Upper lobe of right lung (tissue), 1 donor: ENCODE data around the gene PRAC2. TPM values are rescaled to one million over a fixed set of nuclear protein-coding genes. Genes with fewer than 3 reads are reported as not detected.

Experiments
- ATAC-seq: fragments of 200-7000 bp; cut with Tn5 transposase; one replicate; pipeline ENCODE4 v1.9.1; 2020; ENCODE audit warnings: mild to moderate bottlenecking, moderate library complexity
- DNase-seq: peaks from one replicate; pipeline ENCODE4 v3.0.0-alpha.2; 2020
- H3K27ac ChIP-seq: fragments of 200-600 bp; one replicate; pipeline ENCODE4 v1.8.0; 2022
- H3K27me3 ChIP-seq: fragments of 200-600 bp; one replicate; pipeline ENCODE4 v1.8.0; 2022; ENCODE audit warnings: mild to moderate bottlenecking
- H3K36me3 ChIP-seq: fragments of 200-600 bp; one replicate; pipeline ENCODE4 v1.8.0; 2022
- H3K4me1 ChIP-seq: fragments of 200-600 bp; one replicate; pipeline ENCODE4 v1.8.0; 2022
- H3K4me3 ChIP-seq: fragments of 200-600 bp; one replicate; pipeline ENCODE4 v1.8.0; 2022; ENCODE audit warnings: mild to moderate bottlenecking
- H3K9me3 ChIP-seq: fragments of 200-600 bp; one replicate; pipeline ENCODE4 v1.8.0; 2022
- CTCF ChIP-seq: fragments of 200-600 bp; IDR thresholded peaks from one replicate; pipeline ENCODE4 v1.8.0; 2022; ENCODE audit warnings: antibody characterized with exemption
- intact Hi-C: fragments of 100-400 bp; cut with DNase I; formaldehyde crosslinking; loops from one replicate; pipeline ENCODE4 v1.11.0; 2022
- total RNA-seq: library from RNA; stranded (reverse); fragmentation: NEBNext Ultra II Directional; extraction: Animal tissue kit (Norgen Biotek cat#: 25700); gene quantifications from one replicate; pipeline ENCODE4 v1.2.1, GENCODE V29; 2021
- donor health status: DM: no; HTN: yes; CAD: no; lungs with severe emphysema.

PRAC2 gene
- total RNA-seq, 1 donor from 2014 or later: not detected

DNA sequence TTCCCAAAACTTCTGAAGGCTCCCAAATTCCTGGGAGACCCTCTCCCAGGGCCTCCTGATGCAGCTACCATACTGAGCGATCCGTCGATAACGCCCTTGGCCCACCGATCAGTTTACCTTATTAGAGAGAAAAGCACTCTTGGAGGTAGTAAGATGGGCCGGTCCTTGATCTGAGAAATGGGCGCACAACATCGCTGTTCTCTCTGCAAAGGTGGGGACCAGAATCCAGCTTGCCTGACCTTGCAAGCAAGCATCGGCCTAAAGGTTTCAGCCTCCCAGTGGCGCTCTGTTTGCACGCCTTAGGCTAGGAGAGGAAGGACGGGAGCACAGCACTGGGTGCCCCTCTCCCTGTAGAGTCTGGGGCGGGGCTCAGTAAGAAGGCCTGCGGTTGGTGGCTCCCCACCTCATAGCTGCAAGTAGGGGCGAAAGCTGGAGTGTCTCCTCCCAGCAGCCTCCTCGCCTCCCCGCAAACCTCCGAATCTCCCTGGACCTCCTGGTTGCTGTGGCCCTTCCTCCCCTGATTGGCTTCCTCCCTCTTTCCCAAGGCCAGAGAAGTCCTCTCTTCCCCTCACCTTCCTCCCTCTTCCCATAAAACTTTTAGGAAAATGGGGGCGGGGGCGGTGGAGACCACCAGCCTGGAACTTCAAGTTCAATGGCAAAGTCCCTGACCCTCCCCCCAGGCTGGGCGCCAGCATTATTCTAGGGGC, 631 bp upstream of the PRAC2 start, which contains the start of gene PRAC1:
Gene PRAC1 (minus strand): TSS at position 318 of the 707 bp plus-strand sequence. CDS start 126 bp downstream, at position 192.
- DNase-seq: no peak
- no peak for ATAC-seq
- no peaks in the 10 kb centered on the region for H3K9me3 ChIP-seq
- no peaks in the 10 kb centered on the region for H3K36me3 ChIP-seq
- no peak for TF ChIP-seq CTCF
- no peak within 1 kb of the TSS for H3K27ac ChIP-seq
- H3K4me1 ChIP-seq: peaks cover 13% of the 10 kb centered on the region
- peaks cover 100% of the 10 kb centered on the region for H3K27me3 ChIP-seq
- intact Hi-C loops: no loop called here
- H3K4me3 ChIP-seq: peak within 1 kb of the TSS; percentile 9

- Histone ChIP-seq H3K36me3 (no peaks in the 10 kb centered on the region), H3K27ac (no peak overlapping the region), H3K27me3 (peaks cover 100% of the 10 kb centered on the region), H3K9me3 (no peaks in the 10 kb centered on the region), H3K4me1 (peaks cover 19% of the 10 kb centered on the region), H3K4me3 (peak overlapping the region; percentile 9)
- intact Hi-C loops: no loop called here
- ATAC-seq (no peak), DNase-seq (no peak)
- TF ChIP-seq CTCF: no peak
These were observed 652 bp downstream of the PRAC2 start for GRCh38 chr17:48723423-48724250.

DNA sequence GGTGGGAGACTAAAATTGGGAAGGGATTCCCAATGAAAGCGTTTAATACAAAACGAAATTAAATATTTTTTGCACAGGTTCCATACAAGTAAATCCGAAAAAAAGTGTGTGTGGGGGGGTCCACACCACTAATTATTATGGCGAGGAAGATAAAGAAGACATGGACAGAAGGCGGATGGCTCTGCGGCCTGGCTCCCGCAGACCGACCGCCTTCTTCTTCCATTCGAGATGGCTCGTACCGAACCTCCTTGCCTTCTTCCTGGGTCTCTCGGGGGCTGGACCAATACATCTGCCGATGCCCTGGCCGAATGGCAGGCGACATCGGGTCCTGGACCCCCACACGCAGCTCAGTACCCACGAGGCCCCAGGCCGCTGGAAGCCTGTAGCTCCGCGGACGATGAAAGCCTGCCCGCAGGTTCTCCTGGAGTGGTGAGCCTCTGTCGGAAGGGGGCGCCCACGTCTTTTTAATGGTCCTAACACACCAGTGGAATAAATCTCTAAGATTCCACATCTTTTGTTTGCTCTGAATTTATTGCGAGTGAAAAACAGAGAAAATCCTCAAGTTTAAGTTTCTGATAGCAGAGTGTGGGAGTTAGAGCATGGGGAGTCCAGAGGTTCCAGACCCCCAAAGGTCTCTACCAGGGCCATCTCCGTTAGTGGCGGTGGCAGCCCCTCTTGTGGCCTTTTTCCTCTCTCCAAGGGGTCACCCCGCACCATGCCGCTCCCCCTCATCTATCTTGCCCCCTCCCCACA, 1.4 kb downstream of the PRAC2 start:
- DNase-seq: peak; percentile 91
- H3K4me3 ChIP-seq: no peak overlapping the region

GRCh38 chr17:48725004-48725287, 2.0 kb downstream of the PRAC2 start:
- intact Hi-C loops: no loop called here
- Histone ChIP-seq H3K4me3 (no peak overlapping the region), H3K4me1 (peaks cover 19% of the 10 kb centered on the region), H3K27me3 (peaks cover 99% of the 10 kb centered on the region), H3K9me3 (no peaks in the 10 kb centered on the region), H3K36me3 (no peaks in the 10 kb centered on the region), H3K27ac (no peak overlapping the region)
- ATAC-seq (no peak), DNase-seq (no peak)
- no peak for TF ChIP-seq CTCF

More for the DNA sequence above, 1.4 kb downstream of the PRAC2 start:
- H3K36me3 ChIP-seq: no peaks in the 10 kb centered on the region
- intact Hi-C loops: no loop called here
- peaks cover 99% of the 10 kb centered on the region for H3K27me3 ChIP-seq
- H3K4me1 ChIP-seq: peaks cover 19% of the 10 kb centered on the region
- peak; percentile 84 for ATAC-seq
- TF ChIP-seq CTCF: peak; percentile 85
- H3K27ac ChIP-seq: no peak overlapping the region
- no peaks in the 10 kb centered on the region for H3K9me3 ChIP-seq

GRCh38 chr17:48725288-48726064, 2.5 kb downstream of the PRAC2 start:
- DNase-seq: no peak
- no peaks in the 10 kb centered on the region for H3K36me3 ChIP-seq
- TF ChIP-seq CTCF: no peak
- no peaks in the 10 kb centered on the region for H3K9me3 ChIP-seq
- intact Hi-C loops: no loop called here
- no peak overlapping the region for H3K27ac ChIP-seq
- H3K4me1 ChIP-seq: peaks cover 19% of the 10 kb centered on the region
- H3K4me3 ChIP-seq: no peak overlapping the region
- ATAC-seq: no peak
- H3K27me3 ChIP-seq: peaks cover 99% of the 10 kb centered on the region
